Endothelial cell of umbilical vein (primary cell): ENCODE results near the gene STK38. TPM values are rescaled to one million over a fixed set of nuclear protein-coding genes. Genes with fewer than 3 reads are reported as not detected.

Experiments
- BruUV-seq: library from RNA; stranded (reverse); fragments of 400-500 nt; replicated peaks from 2 replicates; lab custom pipeline; 2021; lab: Mats Ljungman, UMichigan
- CTCF ChIA-PET: fragments of 300-600, 350-600 bp; sonication (Branson Sonifier 250); formaldehyde crosslinking; loops from one replicate; lab custom pipeline; 2021; ENCODE audit warnings: antibody characterized with exemption, inconsistent platforms; lab: Charles Lee
- POLR2A ChIA-PET: fragments of 300-600, 350-600 bp; sonication (Branson Sonifier 250); formaldehyde crosslinking; loops from one replicate; lab custom pipeline; 2021; ENCODE audit warnings: antibody characterized with exemption, inconsistent platforms; lab: Charles Lee
- DNase-seq: peaks from one replicate; pipeline ENCODE4 v3.0.0-alpha.2; 2011; ENCODE audit warnings: low read depth, low spot score
- FAIRE-seq: peaks from 2 replicates; lab custom pipeline; 2011; peaks lifted over from hg19 to GRCh38; lab: Jason Lieb, UNC
- H2AFZ ChIP-seq: 2 replicates; pipeline ENCODE4 v1.6.0; 2012; ENCODE audit warnings: low read depth, low read length, control low read depth, inconsistent platforms
- H3K27ac ChIP-seq: 2 replicates; pipeline ENCODE4 v1.5.1; 2011; ENCODE audit warnings: low read depth, mild to moderate bottlenecking, control low read depth, low read length, moderate library complexity; ENCODE audit not compliant: insufficient read depth
- H3K27me3 ChIP-seq, 2 experiments: 2 replicates each; pipeline versions ENCODE4 v1.6.0 to v1.6.1; 2011; ENCODE audit warnings: low read length in 2 of 2, mixed read lengths in 1 of 2; ENCODE audit not compliant: control insufficient read depth in 2 of 2, insufficient read depth in 2 of 2
- H3K36me3 ChIP-seq, 2 experiments: 2 replicates in 1 of 2; 3 replicates in 1 of 2; pipeline ENCODE4 v1.5.1; 2011; ENCODE audit warnings: low read length in 2 of 2, mild to moderate bottlenecking in 1 of 2, moderate library complexity in 1 of 2; ENCODE audit not compliant: control insufficient read depth in 2 of 2, insufficient read depth in 2 of 2; ENCODE audit errors: extremely low read depth in 1 of 2
- H3K4me1 ChIP-seq: 3 replicates; pipeline ENCODE4 v1.5.1; 2011; ENCODE audit warnings: mild to moderate bottlenecking, low read length; ENCODE audit not compliant: control insufficient read depth, insufficient read depth; ENCODE audit errors: extremely low read depth
- H3K4me2 ChIP-seq: 2 replicates; pipeline ENCODE4 v1.6.1; 2011; ENCODE audit warnings: low read length, control low read depth, mixed read lengths; ENCODE audit not compliant: insufficient read depth
- H3K4me3 ChIP-seq, 3 experiments: fragments of 200-600 bp in 1 of 3; sonication (generic), shearing (Covaris generic) in 1 of 3; replicated peaks in 1 of 3; 2 replicates each; pipeline ENCODE4 v1.5.1; 2011 to 2016; ENCODE audit warnings: control low read depth in 3 of 3, low read length in 3 of 3, mild to moderate bottlenecking in 2 of 3, inconsistent platforms in 1 of 3, low read depth in 1 of 3, moderate library complexity in 1 of 3; ENCODE audit not compliant: insufficient read depth in 1 of 3
- H3K79me2 ChIP-seq: 2 replicates; pipeline ENCODE4 v1.6.0; 2012; ENCODE audit warnings: low read length, inconsistent platforms; ENCODE audit not compliant: control insufficient read depth, insufficient read depth
- H3K9ac ChIP-seq: replicated peaks from 2 replicates; pipeline ENCODE3; 2011; ENCODE audit warnings: low read length, control low read depth; ENCODE audit not compliant: insufficient read depth; ENCODE audit errors: extremely low read depth
- H3K9me1 ChIP-seq: replicated peaks from 3 replicates; pipeline ENCODE4 v1.6.0; 2011; ENCODE audit warnings: mild to moderate bottlenecking, low read length; ENCODE audit not compliant: control insufficient read depth, insufficient read depth; ENCODE audit errors: extremely low read depth
- H3K9me3 ChIP-seq: replicated peaks from 2 replicates; pipeline ENCODE4 v1.5.1; 2012; ENCODE audit warnings: low read length, inconsistent platforms; ENCODE audit not compliant: control insufficient read depth, insufficient read depth
- H4K20me1 ChIP-seq: replicated peaks from 2 replicates; pipeline ENCODE3; 2011; ENCODE audit warnings: mild to moderate bottlenecking, low read length; ENCODE audit not compliant: control insufficient read depth, insufficient read depth; ENCODE audit errors: extremely low read depth
- CTCF ChIP-seq, 2 donors: IDR thresholded peaks; 1 replicate in 1 of 2; 2 replicates in 1 of 2; pipeline ENCODE4 v1.5.1; 2011; ENCODE audit warnings: low read length in 2 of 2, mild to moderate bottlenecking in 2 of 2, moderate library complexity in 2 of 2, control low read depth in 1 of 2, inconsistent platforms in 1 of 2, low read depth in 1 of 2; ENCODE audit not compliant: insufficient read depth in 1 of 2; ENCODE audit errors: extremely low read depth in 1 of 2
- EZH2 ChIP-seq: IDR thresholded peaks from 2 replicates; pipeline ENCODE4 v1.6.1; 2012; ENCODE audit warnings: borderline replicate concordance, low read depth, mild to moderate bottlenecking, moderate library complexity, low read length, inconsistent platforms; ENCODE audit not compliant: severe bottlenecking
- FOS ChIP-seq: IDR thresholded peaks from 2 replicates; pipeline ENCODE4 v1.6.1; 2011; ENCODE audit warnings: mild to moderate bottlenecking, low read length, moderate library complexity, borderline replicate concordance; ENCODE audit not compliant: insufficient read depth
- GATA2 ChIP-seq: IDR thresholded peaks from 2 replicates; pipeline ENCODE4 v1.7.0; 2011; ENCODE audit warnings: low read depth, mild to moderate bottlenecking, moderate library complexity, mixed read lengths, low read length; ENCODE audit not compliant: insufficient read length, insufficient read depth
- JUN ChIP-seq: IDR thresholded peaks from 2 replicates; pipeline ENCODE4 v1.6.1; 2011; ENCODE audit warnings: borderline replicate concordance, low read depth; ENCODE audit not compliant: insufficient read length, insufficient read depth
- MAX ChIP-seq: IDR thresholded peaks from 2 replicates; pipeline ENCODE4 v1.6.1; 2011; ENCODE audit not compliant: insufficient read depth, insufficient read length
- MYC ChIP-seq: IDR thresholded peaks from one replicate; pipeline ENCODE4 v1.6.1; 2011; ENCODE audit warnings: mild to moderate bottlenecking, low read depth, low read length
- POLR2A ChIP-seq: IDR thresholded peaks from 2 replicates; pipeline ENCODE4 v1.6.1; 2012; ENCODE audit warnings: low read depth, mild to moderate bottlenecking, control low read depth, low read length
- POLR2AphosphoS5 ChIP-seq: IDR thresholded peaks from 2 replicates; pipeline ENCODE4 v1.6.1; 2012; ENCODE audit warnings: low read depth, mild to moderate bottlenecking, control low read depth, low read length, moderate library complexity; ENCODE audit not compliant: insufficient read depth
- dilution Hi-C: fragments of 300-500 bp; cut with MboI; formaldehyde crosslinking; loops from one replicate; pipeline ENCODE4 v1.15.0; 2019; ENCODE audit warnings: low sequenced_read_pairs; ENCODE audit not compliant: extremely low pct_ligation_motif_present
- intact Hi-C: fragments of 100-400 bp; cut with micrococcal nuclease; formaldehyde crosslinking; loops from one replicate; pipeline ENCODE4 v1.10.0; 2022
- polyA plus RNA-seq, 4 experiments: library from polyadenylated mRNA; depleted of rRNA in 3 of 4; stranded (reverse) in 3 of 4; unstranded in 1 of 4; fragments of >200 nt; gene quantifications; 2 replicates each; pipeline versions ENCODE4 v1.2.1 to v1.2.3, GENCODE V29; 2011 to 2012; ENCODE audit warnings: missing spikeins in 1 of 4
- total RNA-seq: library from RNA; stranded (reverse); gene quantifications from 2 replicates; pipeline ENCODE4 v1.2.3, GENCODE V29; 2021

Gene STK38
- total and polyA plus RNA-seq, 2 donors (not counting 3 experiments of a cell fraction or from before 2014, with no cell fraction given), result 10.1 to 30.3 TPM

GRCh38 chr6:36570264-36570663 lies 23.0 kb upstream of the STK38 start:
- H3K9me3 ChIP-seq, result no peaks in the 10 kb centered on the region
- CTCF ChIA-PET, result interaction anchor here (1.0 to 1.3 kb wide), 2 partner anchors 9 to 11 kb away, joined by 3 read pairs; no protein-coding TSS in a partner anchor

More at GRCh38 chr6:36570264-36570663, 23.0 kb upstream of the STK38 start:
- POLR2A ChIA-PET, result no interaction called here
- Histone ChIP-seq H3K79me2 (no peaks in the 10 kb centered on the region), H3K9ac (no peak overlapping the region), H3K4me2 (no peak overlapping the region), H3K9me1 (no peaks in the 10 kb centered on the region), H3K4me1 (no peaks in the 10 kb centered on the region), H3K36me3 (no peaks in the 10 kb centered on the region), H3K4me3 (no peak overlapping the region), H3K27ac (no peak overlapping the region), H2AFZ (no peak overlapping the region), H4K20me1 (no peaks in the 10 kb centered on the region), H3K27me3 (no peaks in the 10 kb centered on the region)
- DNase-seq (no peak), FAIRE-seq (no peak)
- no peak for TF ChIP-seq EZH2
- TF ChIP-seq FOS, result no peak
- no peak for TF ChIP-seq POLR2A
- no peak for TF ChIP-seq JUN
- TF ChIP-seq CTCF (IDR thresholded peaks at IDR 0.05; ENCODE audit: extremely low read depth in 1 of 2, insufficient read depth in 1 of 2, low read depth in 1 of 2, low read length in 2 of 2), result no peak
- no peak for TF ChIP-seq POLR2AphosphoS5
- TF ChIP-seq MAX, result no peak
- no peak for TF ChIP-seq MYC
- TF ChIP-seq GATA2, result no peak
- BruUV-seq, result no TSS peak
- intact Hi-C loops (no loop called here), dilution Hi-C loops (no loop called here)
